ENCODE measurements around the gene PAX2.

DNA sequence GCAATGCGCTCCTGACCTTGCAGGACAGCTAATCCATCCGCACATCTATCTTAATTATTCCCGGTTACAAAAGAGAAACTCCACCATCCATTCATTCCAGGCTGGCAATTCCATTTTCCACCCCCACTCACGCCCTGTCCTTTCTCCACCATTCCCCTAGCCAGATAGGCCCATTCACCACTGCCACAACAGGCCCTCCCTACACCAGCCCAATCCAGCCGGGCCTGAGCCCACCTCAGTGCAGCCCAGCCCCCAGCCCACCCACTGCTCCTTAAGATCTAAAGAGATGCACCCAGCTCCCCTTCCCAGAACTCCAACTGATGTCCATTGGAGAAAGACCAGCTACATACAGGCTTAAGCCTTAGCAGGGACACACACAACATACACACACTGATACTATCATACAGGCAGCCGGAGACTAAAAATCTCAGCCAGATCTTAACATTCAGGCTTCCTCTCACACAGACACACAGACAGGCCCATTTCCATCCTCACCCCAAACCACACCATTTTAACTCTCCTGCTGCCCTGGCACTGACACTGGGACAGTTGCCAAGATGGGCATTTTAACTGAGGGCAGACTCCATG is 38.0 kb upstream of the PAX2 start:
- TF ChIP-seq, protein P1, sequence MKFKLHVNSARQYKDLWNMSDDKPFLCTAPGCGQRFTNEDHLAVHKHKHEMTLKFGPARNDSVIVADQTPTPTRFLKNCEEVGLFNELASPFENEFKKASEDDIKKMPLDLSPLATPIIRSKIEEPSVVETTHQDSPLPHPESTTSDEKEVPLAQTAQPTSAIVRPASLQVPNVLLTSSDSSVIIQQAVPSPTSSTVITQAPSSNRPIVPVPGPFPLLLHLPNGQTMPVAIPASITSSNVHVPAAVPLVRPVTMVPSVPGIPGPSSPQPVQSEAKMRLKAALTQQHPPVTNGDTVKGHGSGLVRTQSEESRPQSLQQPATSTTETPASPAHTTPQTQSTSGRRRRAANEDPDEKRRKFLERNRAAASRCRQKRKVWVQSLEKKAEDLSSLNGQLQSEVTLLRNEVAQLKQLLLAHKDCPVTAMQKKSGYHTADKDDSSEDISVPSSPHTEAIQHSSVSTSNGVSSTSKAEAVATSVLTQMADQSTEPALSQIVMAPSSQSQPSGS (IDR thresholded peaks at IDR 0.05; ENCODE audit: low read length): no peak
- no peak for TF ChIP-seq ZNF274 (IDR thresholded peaks at IDR 0.05; ENCODE audit: borderline replicate concordance, extremely low read depth, low read length)
- TF ChIP-seq SIX5 (IDR thresholded peaks at IDR 0.05; ENCODE audit: low read depth, low read length): no peak
- TF ChIP-seq, protein P2, sequence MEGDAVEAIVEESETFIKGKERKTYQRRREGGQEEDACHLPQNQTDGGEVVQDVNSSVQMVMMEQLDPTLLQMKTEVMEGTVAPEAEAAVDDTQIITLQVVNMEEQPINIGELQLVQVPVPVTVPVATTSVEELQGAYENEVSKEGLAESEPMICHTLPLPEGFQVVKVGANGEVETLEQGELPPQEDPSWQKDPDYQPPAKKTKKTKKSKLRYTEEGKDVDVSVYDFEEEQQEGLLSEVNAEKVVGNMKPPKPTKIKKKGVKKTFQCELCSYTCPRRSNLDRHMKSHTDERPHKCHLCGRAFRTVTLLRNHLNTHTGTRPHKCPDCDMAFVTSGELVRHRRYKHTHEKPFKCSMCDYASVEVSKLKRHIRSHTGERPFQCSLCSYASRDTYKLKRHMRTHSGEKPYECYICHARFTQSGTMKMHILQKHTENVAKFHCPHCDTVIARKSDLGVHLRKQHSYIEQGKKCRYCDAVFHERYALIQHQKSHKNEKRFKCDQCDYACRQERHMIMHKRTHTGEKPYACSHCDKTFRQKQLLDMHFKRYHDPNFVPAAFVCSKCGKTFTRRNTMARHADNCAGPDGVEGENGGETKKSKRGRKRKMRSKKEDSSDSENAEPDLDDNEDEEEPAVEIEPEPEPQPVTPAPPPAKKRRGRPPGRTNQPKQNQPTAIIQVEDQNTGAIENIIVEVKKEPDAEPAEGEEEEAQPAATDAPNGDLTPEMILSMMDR (IDR thresholded peaks at IDR 0.05; ENCODE audit: control extremely low read depth in 1 of 3, insufficient read depth in 1 of 3, low read depth in 1 of 3, low read length in 3 of 3): no peak
- TF ChIP-seq POLR2AphosphoS5 (IDR thresholded peaks at IDR 0.05; ENCODE audit: low read depth, low read length): no peak
- no peak for TF ChIP-seq SIN3A (conservative IDR thresholded peaks at IDR 0.05 in 1 of 2, IDR thresholded peaks at IDR 0.05 in 1 of 2; ENCODE audit: low read depth in 1 of 2, low read length in 2 of 2)
- no peak for TF ChIP-seq POLR2A (IDR thresholded peaks at IDR 0.05; ENCODE audit: control extremely low read depth in 1 of 2, low read depth in 2 of 2, low read length in 2 of 2)

Data from H1 (cell line).